ENCODE results near the gene CDH23. TPM values are rescaled to one million over a fixed set of nuclear protein-coding genes. Genes with fewer than 3 reads are reported as not detected.

Gene CDH23
- total RNA-seq, 2 experiments from 2014 or later, result 4.6 to 5.2 TPM

- Histone ChIP-seq H3K27me3 (ENCODE audit: control insufficient read depth in 1 of 2, insufficient read depth in 2 of 2, low read length in 2 of 2) (no peaks in the 10 kb centered on the region), H3K4me3 (ENCODE audit: low read length) (no peak overlapping the region), H3K27ac (ENCODE audit: low read depth in 1 of 2, low read length in 2 of 2) (no peak overlapping the region), H3K9me3 (ENCODE audit: control insufficient read depth in 1 of 2, insufficient read depth in 1 of 2, low read length in 2 of 2) (no peaks in the 10 kb centered on the region), H3K4me1 (ENCODE audit: insufficient read depth, low read length) (no peaks in the 10 kb centered on the region), H3K36me3 (ENCODE audit: insufficient read depth, low read length) (no peaks in the 10 kb centered on the region)
- intact Hi-C loops (cut with DNase I, micrococcal nuclease), result no loop called here
- Mint-ChIP-seq H3K4me3 (no peak overlapping the region), H3K27ac (no peak overlapping the region), H3K4me1 (ENCODE audit: low read depth) (no peaks in the 10 kb centered on the region), H3K9me3 (no peaks in the 10 kb centered on the region), H3K27me3 (no peaks in the 10 kb centered on the region), H3K36me3 (ENCODE audit: low read depth) (no peaks in the 10 kb centered on the region)
- DNase-seq (no peak), ATAC-seq (ENCODE audit: poor library complexity) (no peak)
- ChIA-PET POLR2A (no interaction called here), CTCF (no interaction called here)
- TF ChIP-seq, protein P1, sequence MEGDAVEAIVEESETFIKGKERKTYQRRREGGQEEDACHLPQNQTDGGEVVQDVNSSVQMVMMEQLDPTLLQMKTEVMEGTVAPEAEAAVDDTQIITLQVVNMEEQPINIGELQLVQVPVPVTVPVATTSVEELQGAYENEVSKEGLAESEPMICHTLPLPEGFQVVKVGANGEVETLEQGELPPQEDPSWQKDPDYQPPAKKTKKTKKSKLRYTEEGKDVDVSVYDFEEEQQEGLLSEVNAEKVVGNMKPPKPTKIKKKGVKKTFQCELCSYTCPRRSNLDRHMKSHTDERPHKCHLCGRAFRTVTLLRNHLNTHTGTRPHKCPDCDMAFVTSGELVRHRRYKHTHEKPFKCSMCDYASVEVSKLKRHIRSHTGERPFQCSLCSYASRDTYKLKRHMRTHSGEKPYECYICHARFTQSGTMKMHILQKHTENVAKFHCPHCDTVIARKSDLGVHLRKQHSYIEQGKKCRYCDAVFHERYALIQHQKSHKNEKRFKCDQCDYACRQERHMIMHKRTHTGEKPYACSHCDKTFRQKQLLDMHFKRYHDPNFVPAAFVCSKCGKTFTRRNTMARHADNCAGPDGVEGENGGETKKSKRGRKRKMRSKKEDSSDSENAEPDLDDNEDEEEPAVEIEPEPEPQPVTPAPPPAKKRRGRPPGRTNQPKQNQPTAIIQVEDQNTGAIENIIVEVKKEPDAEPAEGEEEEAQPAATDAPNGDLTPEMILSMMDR (IDR thresholded peaks at IDR 0.05), result no peak
Measured at GRCh38 chr10:71645185-71645584, 248.5 kb downstream of the CDH23 start.

DNA sequence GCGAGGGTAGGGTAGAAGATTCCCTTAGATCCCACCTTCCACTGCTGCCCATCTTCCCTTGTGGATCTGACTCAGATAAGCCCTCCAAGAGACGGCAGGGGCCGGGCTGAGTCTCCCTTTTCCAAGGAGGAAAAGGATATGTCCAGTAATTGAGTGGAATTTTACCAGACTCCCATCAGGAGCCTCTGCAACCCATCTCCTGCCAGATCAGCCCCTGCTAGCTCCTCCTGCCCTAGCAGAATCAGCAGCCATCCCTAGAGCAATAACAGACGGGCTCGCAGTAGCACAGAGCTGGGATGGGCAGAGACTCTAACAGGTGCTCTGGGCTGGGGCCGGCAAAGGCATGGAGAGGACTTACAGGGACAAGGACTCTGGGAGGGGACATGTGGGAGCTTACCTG is 249.3 kb downstream of the CDH23 start:
- Histone ChIP-seq H3K27ac (ENCODE audit: low read depth in 1 of 2, low read length in 2 of 2) (no peak overlapping the region), H3K9me3 (ENCODE audit: control insufficient read depth in 1 of 2, insufficient read depth in 1 of 2, low read length in 2 of 2) (no peaks in the 10 kb centered on the region), H3K27me3 (ENCODE audit: control insufficient read depth in 1 of 2, insufficient read depth in 2 of 2, low read length in 2 of 2) (no peaks in the 10 kb centered on the region), H3K4me3 (ENCODE audit: low read length) (no peak overlapping the region), H3K36me3 (ENCODE audit: insufficient read depth, low read length) (no peaks in the 10 kb centered on the region), H3K4me1 (ENCODE audit: insufficient read depth, low read length) (no peaks in the 10 kb centered on the region)
- Mint-ChIP-seq H3K4me3 (no peak overlapping the region), H3K4me1 (ENCODE audit: low read depth) (no peaks in the 10 kb centered on the region), H3K27me3 (no peaks in the 10 kb centered on the region), H3K27ac (no peak overlapping the region), H3K9me3 (no peaks in the 10 kb centered on the region), H3K36me3 (ENCODE audit: low read depth) (no peaks in the 10 kb centered on the region)
- ATAC-seq (ENCODE audit: poor library complexity), result no peak
- intact Hi-C loops (cut with DNase I, micrococcal nuclease), result no loop called here
- ChIA-PET CTCF (no interaction called here), POLR2A (no interaction called here)
- TF ChIP-seq, protein P1 (IDR thresholded peaks at IDR 0.05), result no peak
- DNase-seq, result no peak

DNA sequence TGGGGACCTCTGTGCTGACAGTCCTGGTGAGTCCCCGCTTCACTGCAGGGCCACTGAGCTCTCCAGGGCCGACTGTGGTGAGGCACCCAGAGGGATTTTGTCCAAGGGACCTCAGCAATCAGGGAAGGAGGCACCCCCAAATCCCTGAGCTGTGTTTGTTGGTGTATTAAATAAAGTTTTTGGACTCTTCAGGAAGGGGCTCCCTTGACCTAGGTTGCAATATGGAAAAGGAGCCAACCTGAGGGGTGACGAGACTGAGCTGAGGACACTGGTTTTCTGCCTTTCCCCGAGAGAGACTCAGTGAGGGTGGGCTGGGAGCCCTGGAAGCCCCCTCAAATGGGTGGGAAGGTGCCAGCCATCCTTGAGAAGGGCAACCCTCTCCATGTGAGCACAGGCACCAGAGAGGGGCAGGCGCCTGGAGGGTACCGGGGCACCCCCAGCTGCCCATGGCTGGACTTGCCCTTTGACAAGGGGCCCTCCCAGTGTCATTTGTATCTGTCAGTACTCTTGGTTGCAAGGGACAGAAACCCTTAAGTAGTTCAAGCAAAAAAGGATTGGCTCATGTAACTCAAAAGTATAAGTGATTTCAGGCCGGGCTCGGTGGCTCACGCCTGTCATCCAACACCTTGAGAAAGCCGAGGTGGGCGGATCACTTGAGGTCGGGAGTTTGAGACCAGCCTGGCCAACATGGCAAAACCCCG is 250.0 kb downstream of the CDH23 start:
- Histone ChIP-seq H3K27me3 (ENCODE audit: control insufficient read depth in 1 of 2, insufficient read depth in 2 of 2, low read length in 2 of 2) (no peaks in the 10 kb centered on the region), H3K4me1 (ENCODE audit: insufficient read depth, low read length) (no peaks in the 10 kb centered on the region), H3K4me3 (ENCODE audit: low read length) (no peak overlapping the region), H3K27ac (ENCODE audit: low read depth in 1 of 2, low read length in 2 of 2) (no peak overlapping the region), H3K36me3 (ENCODE audit: insufficient read depth, low read length) (no peaks in the 10 kb centered on the region), H3K9me3 (ENCODE audit: control insufficient read depth in 1 of 2, insufficient read depth in 1 of 2, low read length in 2 of 2) (no peaks in the 10 kb centered on the region)
- intact Hi-C loops (cut with DNase I, micrococcal nuclease), result no loop called here
- Mint-ChIP-seq H3K27me3 (no peaks in the 10 kb centered on the region), H3K9me3 (no peaks in the 10 kb centered on the region), H3K36me3 (ENCODE audit: low read depth) (no peaks in the 10 kb centered on the region), H3K4me3 (no peak overlapping the region), H3K4me1 (ENCODE audit: low read depth) (no peaks in the 10 kb centered on the region), H3K27ac (no peak overlapping the region)
- CTCF ChIA-PET, result no interaction called here
- POLR2A ChIA-PET, result no interaction called here
- TF ChIP-seq, protein P1 (IDR thresholded peaks at IDR 0.05), result no peak
- DNase-seq (no peak), ATAC-seq (ENCODE audit: poor library complexity) (no peak)
